Measurements from ENCODE around the gene RPS23.
A peak's percentile ranks its signal among the peaks of the same experiment; 100 is the strongest.

The RPS23 gene

DNA sequence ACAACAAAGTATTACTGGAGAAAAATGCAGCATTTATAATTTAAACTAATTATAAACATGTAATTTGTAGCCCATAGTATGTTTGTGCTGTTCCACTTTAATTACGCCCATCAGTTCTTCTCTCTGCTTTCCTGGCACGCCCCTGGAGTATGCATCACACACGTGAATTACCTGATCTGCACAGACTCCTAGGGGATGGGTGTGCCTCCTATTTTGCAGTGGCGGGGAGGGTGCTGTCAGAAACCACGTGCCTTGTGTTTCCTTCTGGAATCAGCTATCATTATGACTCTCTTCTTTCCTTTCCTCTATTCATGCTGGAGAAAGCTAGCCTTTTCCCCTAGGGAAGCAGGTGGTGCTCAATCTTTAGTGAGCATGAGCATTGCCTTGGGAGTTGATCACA, 43.3 kb downstream of the RPS23 start:
- no peak for DNase-seq

DNA sequence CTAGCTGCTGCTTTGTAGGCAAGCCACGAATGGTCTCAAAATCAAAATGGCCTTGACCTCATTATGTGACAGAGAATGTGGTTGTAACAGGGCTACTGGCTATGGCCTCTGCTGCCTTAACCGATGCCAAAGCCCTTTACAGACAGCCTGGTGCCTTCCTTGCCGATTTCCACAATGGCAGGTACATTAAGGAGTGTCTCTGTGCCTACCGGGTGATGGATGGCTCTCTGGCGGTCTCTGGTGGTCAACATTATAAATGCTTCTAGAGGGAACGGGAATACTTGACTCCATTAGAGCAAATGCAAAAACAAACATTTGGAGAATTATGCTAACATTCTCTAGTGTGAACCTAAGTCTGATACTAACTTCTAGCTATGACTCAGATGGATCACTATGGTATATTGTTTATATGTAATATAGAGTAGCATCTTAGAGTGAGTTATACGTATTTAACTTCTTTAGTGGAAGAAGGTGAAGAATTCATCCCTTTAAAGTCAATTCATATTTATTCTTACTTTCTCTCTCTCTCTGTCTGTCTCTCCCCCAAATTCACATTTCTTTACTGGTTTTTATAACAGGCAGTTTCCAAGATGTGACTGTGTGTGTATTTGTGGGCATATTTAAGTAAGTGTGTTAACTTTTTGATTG, 52.5 kb downstream of the RPS23 start:
- peak; percentile 76 for DNase-seq

All from CD4-positive, alpha-beta T cell treated with Interleukin-4 for 4 hours (primary cell).